ENCODE measurements around the gene PRR33. TPM values are rescaled to one million over a fixed set of nuclear protein-coding genes. Genes with fewer than 3 reads are reported as not detected.

PRR33 gene
- total RNA-seq, 1 experiment from 2014 or later = not detected

- RAD21 ChIA-PET (ENCODE audit: low non-redundant PET in 1 of 2, low total read pairs in 2 of 2, uncharacterized antibody in 2 of 2, unreplicated experiment in 2 of 2) = no interaction called here
- no peak overlapping the region for H3K27ac ChIP-seq (ENCODE audit: low read depth, low read length)
- H4K20me1 ChIP-seq (ENCODE audit: insufficient read depth) = no peaks in the 10 kb centered on the region
- no peak overlapping the region for H3K4me3 ChIP-seq (replicated peaks in 1 of 2; ENCODE audit: low read depth in 1 of 2, low read length in 2 of 2)
- H2AFZ ChIP-seq (ENCODE audit: low read depth, low read length, poor library complexity, severe bottlenecking) = no peak overlapping the region
- ATAC-seq = no peak
- no peak overlapping the region for H3K9ac ChIP-seq (ENCODE audit: low read length)
- CTCF ChIA-PET = no interaction called here
- BruUV-seq (replicated peaks) = no TSS peak
- H3K79me2 ChIP-seq (ENCODE audit: insufficient read depth, low read length) = no peaks in the 10 kb centered on the region
- H3K36me3 ChIP-seq (ENCODE audit: control insufficient read depth in 1 of 2, insufficient read depth in 2 of 2, low read length in 2 of 2) = no peaks in the 10 kb centered on the region
- POLR2A ChIA-PET = no interaction called here
- H3K9me2 ChIP-seq (ENCODE audit: insufficient read depth) = no peaks in the 10 kb centered on the region
- no peak for TF ChIP-seq ZFX (IDR thresholded peaks at IDR 0.05)
- TF ChIP-seq ZNF274 (IDR thresholded peaks at IDR 0.05; ENCODE audit: low read depth, low read length) = no peak
- no peak for TF ChIP-seq CBX3 (IDR thresholded peaks at IDR 0.05; ENCODE audit: low read depth)
- no peak for TF ChIP-seq EGR1 (IDR thresholded peaks at IDR 0.05; ENCODE audit: low read depth)
- TF ChIP-seq, protein P1, sequence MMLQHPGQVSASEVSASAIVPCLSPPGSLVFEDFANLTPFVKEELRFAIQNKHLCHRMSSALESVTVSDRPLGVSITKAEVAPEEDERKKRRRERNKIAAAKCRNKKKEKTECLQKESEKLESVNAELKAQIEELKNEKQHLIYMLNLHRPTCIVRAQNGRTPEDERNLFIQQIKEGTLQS (IDR thresholded peaks at IDR 0.05) = no peak
- TF ChIP-seq, protein P2, sequence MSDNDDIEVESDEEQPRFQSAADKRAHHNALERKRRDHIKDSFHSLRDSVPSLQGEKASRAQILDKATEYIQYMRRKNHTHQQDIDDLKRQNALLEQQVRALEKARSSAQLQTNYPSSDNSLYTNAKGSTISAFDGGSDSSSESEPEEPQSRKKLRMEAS (IDR thresholded peaks at IDR 0.05) = no peak
- TF ChIP-seq ZBTB33 (IDR thresholded peaks at IDR 0.05; ENCODE audit: extremely low read depth, insufficient replicate concordance, low read length) = no peak
- TF ChIP-seq JUND (IDR thresholded peaks at IDR 0.05) = no peak
- TF ChIP-seq ELF1 (IDR thresholded peaks at IDR 0.05; ENCODE audit: borderline replicate concordance, low read depth) = no peak
- no peak for TF ChIP-seq SIN3A (IDR thresholded peaks at IDR 0.05; ENCODE audit: low read depth)
- no peak for TF ChIP-seq SRF (IDR thresholded peaks at IDR 0.05; ENCODE audit: low read depth)
- TF ChIP-seq RAD21 (IDR thresholded peaks at IDR 0.05; ENCODE audit: low read depth) = no peak
- TF ChIP-seq REST (IDR thresholded peaks at IDR 0.05; ENCODE audit: low read depth) = no peak
- TF ChIP-seq YY1 (IDR thresholded peaks at IDR 0.05; ENCODE audit: extremely low read depth, insufficient replicate concordance, low read depth, low read length) = no peak
- TF ChIP-seq CEBPB (IDR thresholded peaks at IDR 0.05; ENCODE audit: low read depth) = no peak
- no peak for TF ChIP-seq EZH2 (IDR thresholded peaks at IDR 0.05)
- no peak for TF ChIP-seq EZH2phosphoT487 (IDR thresholded peaks at IDR 0.05; ENCODE audit: borderline replicate concordance)
- no peak for TF ChIP-seq POLR2AphosphoS5 (IDR thresholded peaks at IDR 0.05; ENCODE audit: low read depth, low read length)
- no peaks in the 10 kb centered on the region for H3K9me3 ChIP-seq (ENCODE audit: control insufficient read depth in 1 of 2, insufficient read depth in 1 of 2, low read depth in 1 of 2, low read length in 2 of 2)
- H3K4me1 ChIP-seq (ENCODE audit: control insufficient read depth in 1 of 2, insufficient read depth in 2 of 2, low read length in 2 of 2) = no peaks in the 10 kb centered on the region
- no peaks in the 10 kb centered on the region for H3K27me3 ChIP-seq (ENCODE audit: insufficient read depth, low read length)
- no peak for DNase-seq (ENCODE audit: low read depth, low spot score)
- intact Hi-C loops (cut with micrococcal nuclease) = no loop called here
- no peak overlapping the region for H3K4me2 ChIP-seq (ENCODE audit: low read length)
Observed at GRCh38 chr11:1844221-1845094, 47.2 kb downstream of the PRR33 start.
